NCI-H748 (cell line): ENCODE data around the gene PVR.
"Not testable (repeated sequence)": the region's sequence is repeated elsewhere in the genome, so short reads cannot be mapped to it uniquely, and the experiment has no call there.

Experiments used
- DNase-seq: peaks from one replicate; lab custom pipeline; 2025; ENCODE audit not compliant: unreplicated experiment; lab: John Stamatoyannopoulos, UW

The PVR gene

DNA sequence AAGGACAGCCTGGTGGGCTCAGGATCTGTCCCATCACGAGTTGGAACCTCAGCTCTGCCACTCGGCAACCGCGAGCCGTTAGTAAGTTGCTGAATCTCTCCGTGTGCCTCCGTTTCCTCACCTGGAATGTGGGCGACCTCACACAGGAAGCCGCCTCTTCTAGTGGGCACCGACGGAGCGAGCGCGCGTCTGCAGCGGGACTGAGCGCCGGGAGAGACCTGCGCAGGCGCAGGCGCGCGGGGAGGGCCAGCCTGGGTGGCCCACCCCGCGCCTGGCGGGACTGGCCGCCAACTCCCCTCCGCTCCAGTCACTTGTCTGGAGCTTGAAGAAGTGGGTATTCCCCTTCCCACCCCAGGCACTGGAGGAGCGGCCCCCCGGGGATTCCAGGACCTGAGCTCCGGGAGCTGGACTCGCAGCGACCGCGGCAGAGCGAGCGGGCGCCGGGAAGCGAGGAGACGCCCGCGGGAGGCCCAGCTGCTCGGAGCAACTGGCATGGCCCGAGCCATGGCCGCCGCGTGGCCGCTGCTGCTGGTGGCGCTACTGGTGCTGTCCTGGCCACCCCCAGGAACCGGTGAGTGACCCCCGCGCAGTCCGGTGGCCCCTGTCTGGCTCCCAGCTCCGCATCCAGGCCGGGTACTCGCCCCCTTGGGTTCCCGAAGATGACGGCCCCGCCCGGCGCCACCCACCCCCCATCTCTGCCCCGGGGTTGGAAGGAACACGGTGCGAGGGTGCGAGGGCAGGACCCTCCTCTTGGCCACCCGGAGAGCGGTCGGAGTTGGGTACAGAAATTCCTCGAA, at the start of gene PVR:
PVR (plus strand) TSS at position 306 of the 797 bp plus-strand sequence; CDS start at position 493, 187 bp downstream.
- DNase-seq, result peak; percentile 88

- DNase-seq, result no peak
These were observed 47.1 kb upstream of the PVR start for GRCh38 chr19:44596428-44597130.

DNA sequence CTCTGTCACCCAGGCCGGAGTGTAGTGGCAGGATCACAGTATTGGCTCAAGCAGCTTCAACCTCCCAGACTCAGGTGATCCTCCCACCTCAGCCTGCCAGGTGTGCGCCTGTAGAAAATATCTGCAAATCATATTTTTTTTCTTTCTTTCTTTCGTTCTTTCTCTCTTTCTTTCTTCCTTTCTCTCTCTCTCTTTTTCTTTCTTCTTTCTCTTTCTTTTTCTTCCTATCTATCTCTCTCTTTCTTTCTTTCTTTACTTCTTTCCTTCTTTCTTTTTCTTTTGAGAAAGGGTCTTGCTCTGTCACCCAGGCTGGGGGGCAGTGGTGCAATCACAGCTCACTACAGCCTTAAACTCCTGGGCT, 46.6 kb upstream of the PVR start:
- DNase-seq, result no peak

DNA sequence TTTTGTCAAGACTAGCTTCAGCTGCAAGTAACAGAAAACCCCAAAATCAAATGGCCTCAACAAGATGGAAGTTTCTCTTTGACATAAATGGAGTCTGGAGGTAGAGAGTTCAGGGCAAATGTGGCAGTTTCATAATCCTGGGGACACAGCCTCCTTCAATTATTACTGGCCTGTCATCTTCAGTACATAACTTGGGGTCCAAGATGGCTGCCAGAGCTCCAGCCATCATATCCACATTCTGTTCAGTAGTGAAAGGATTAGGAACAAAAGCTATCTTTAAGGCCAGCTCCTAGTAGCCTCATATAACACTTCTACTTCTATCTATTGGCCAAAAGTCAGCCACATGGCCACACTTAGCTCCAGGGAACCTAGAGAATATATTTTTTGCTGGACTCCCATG, 45.4 kb upstream of the PVR start:
- DNase-seq, result no peak

DNA sequence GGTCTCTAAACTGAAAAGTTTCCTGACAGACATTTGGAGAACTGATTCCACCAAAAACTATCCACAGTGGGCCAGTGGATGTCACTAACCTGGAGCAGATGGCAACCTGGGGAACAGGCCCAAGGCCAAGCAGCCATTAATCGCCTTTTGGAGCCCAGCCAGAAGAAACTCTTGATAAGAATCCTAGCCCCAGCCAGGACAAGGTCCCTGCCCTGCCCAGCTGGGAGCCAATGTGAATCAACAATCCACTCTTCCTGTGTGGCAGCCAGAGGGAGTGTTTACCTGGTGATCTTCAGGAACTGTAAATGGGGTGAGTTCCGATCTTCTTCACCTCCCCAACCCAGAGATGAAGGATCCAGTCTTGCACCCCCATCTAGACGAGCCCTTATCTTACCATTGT, 44.8 kb upstream of the PVR start:
- no peak for DNase-seq

GRCh38 chr19:44600466-44600865, 43.2 kb upstream of the PVR start:
- no peak for DNase-seq

DNA sequence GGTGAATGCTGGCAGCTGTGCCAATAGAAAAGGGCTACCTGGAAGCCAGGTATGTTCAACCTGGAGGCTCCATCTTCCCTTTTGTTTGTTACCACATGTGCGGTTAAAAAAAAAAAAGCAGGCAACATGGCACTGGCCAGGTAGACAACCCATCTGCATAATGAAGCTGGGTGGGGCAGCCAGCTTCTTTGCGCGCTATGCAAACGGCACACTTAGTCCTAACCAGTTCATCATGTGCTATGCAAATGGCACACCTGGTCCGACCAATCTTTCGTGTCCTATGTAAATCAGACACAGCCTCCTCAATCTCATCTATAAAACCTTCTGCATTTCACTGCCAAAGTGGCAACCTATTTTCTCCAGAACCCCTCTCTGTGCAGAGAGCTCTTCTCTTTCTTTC, 41.6 kb upstream of the PVR start:
- DNase-seq, result peak; percentile 96

GRCh38 chr19:44603201-44603945, 40.3 kb upstream of the PVR start:
- DNase-seq, result no peak

GRCh38 chr19:44604241-44604640, 39.5 kb upstream of the PVR start:
- no peak for DNase-seq

DNA sequence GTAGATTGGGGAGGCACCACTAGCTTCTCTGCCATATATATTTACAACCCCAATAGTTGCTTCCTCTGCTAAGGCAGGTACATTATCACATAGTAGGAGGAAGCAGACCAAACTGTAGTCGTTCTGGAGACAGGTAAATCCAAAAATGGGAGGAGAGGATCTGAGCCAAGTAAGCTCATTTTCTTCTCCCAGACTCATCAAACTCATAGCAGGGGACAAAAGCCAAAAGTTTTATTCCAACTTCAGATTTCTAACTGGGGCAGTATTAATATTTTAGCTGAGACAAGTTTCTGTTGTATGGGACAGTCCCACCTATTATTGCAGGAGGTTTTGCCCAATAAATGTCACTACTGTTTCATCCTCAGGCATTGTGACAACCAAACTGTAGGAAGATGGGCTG, 38.2 kb upstream of the PVR start:
- no peak for DNase-seq

- DNase-seq, result no peak
These were observed 36.7 kb upstream of the PVR start for GRCh38 chr19:44607049-44607448.

DNA sequence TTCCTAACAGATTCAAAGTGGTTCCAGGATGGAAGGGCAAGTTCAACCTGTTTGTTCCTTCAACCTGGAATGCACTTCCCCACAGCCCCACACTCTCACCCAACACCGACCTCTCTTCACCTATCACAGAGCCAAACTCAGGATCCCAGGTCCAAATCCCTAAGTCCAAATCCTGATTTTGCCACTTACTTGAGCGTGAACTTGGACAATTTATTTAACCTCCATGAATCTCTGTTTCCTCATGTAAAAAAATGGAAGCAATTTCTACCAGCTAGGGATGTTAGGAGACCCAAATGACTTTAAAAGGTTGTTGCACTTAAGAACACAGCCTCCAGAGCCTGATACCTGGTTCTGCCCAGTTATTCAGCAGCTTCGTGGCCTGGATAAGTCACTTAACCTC, 35.8 kb upstream of the PVR start:
- DNase-seq, result no peak

- DNase-seq, result peak; percentile 84
These were observed 35.3 kb upstream of the PVR start for GRCh38 chr19:44608391-44608821.

- DNase-seq, result no peak
These were observed 34.5 kb upstream of the PVR start for GRCh38 chr19:44609219-44609618.

GRCh38 chr19:44610497-44610896, 33.2 kb upstream of the PVR start:
- DNase-seq, result not testable (repeated sequence)

DNA sequence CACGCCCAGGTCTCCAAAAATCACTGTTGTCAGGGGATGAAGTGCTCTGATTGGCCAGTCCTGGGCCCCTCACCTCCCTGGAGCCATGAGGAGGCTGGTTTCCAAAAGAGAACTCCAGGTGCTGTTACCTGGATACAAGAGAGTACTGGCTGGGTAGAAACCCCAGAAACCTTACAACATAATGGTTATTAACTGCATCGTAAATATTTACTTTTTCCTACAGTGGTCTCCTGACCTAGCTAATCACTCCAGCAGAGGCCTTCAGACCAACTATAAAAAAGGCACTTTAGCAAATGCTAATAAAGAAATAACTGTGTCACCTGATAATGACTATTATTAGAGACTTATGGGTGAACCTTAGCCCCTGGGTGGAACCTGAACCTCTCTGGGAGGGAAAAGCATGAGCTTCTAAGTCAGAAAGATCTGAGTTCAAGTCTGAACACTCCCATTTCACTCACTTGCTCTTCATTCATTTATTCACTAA, 31.9 kb upstream of the PVR start:
- DNase-seq, result peak; percentile 98

GRCh38 chr19:44613295-44614178, 30.2 kb upstream of the PVR start, which contains the start of gene IGSF23:
Gene IGSF23, plus strand, starts transcription at chr19:44613563. Its CDS starts 83 bp downstream, at chr19:44613646.
- DNase-seq, result no peak

- DNase-seq, result no peak
These were observed 29.4 kb upstream of the PVR start for GRCh38 chr19:44614313-44614712.

- no peak for DNase-seq
These were observed 27.9 kb upstream of the PVR start for GRCh38 chr19:44615863-44616247.

- DNase-seq, result no peak
These were observed 26.4 kb upstream of the PVR start for GRCh38 chr19:44617110-44617880.
